Measurements from ENCODE around the gene GCC1.
"Not testable (repeated sequence)": the region's sequence is repeated elsewhere in the genome, so short reads cannot be mapped to it uniquely, and the experiment has no call there.

GCC1 gene

DNA sequence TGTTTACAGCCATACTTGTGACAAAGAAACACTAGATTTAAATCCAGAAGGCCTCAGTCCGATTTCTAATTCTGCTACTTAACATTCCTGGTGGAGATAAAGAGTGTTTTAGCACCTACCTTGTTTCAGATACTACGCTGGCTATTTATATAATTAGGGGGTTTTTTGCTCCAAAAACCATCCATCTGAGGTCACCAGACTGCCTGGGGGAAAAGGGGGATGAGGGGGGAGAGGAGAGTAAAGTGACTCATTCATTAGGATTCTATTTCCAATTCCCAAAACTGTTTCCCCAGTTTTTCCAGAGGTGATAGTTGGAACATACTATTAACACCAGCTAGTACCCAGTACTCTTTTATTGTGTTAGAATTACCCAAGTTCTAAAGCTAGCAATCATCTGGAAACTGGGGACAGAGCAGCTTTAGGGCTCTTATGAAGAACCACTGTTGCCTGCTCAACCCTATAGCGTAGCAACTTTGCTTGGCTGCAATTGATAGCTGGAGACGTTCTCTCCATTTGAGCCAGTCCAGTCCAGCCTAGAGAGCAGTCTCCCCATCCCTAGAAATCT lies 6.6 kb downstream of the GCC1 start:
- Histone ChIP-seq H3K9me3 (ENCODE audit: control insufficient read depth in 2 of 2, low read length in 2 of 2) (no peaks in the 10 kb centered on the region), H3K27me3 (ENCODE audit: control insufficient read depth in 2 of 2, insufficient read depth in 2 of 2, low read length in 2 of 2) (no peaks in the 10 kb centered on the region), H3K9ac (ENCODE audit: low read depth in 1 of 2, low read length in 2 of 2) (no peak overlapping the region), H3K4me3 (ENCODE audit: low read length in 2 of 2) (no peak overlapping the region), H3K4me1 (ENCODE audit: control insufficient read depth in 2 of 2, insufficient read depth in 2 of 2, low read length in 2 of 2) (peaks cover 3 to 15% of the 10 kb centered on the region in 2 donors), H3K36me3 (ENCODE audit: control insufficient read depth in 2 of 2, insufficient read depth in 2 of 2, low read length in 2 of 2) (peaks cover 29 to 43% of the 10 kb centered on the region in 2 donors), H3K27ac (ENCODE audit: low read depth in 2 of 2, low read length in 2 of 2) (no peak overlapping the region)

- Histone ChIP-seq H3K27ac (ENCODE audit: low read depth in 2 of 2, low read length in 2 of 2) (no peak overlapping the region), H3K9me3 (ENCODE audit: control insufficient read depth in 2 of 2, low read length in 2 of 2) (no peaks in the 10 kb centered on the region), H3K9ac (ENCODE audit: low read depth in 1 of 2, low read length in 2 of 2) (no peak overlapping the region), H3K4me1 (ENCODE audit: control insufficient read depth in 2 of 2, insufficient read depth in 2 of 2, low read length in 2 of 2) (peaks cover 0 to 9% of the 10 kb centered on the region in 2 donors), H3K36me3 (ENCODE audit: control insufficient read depth in 2 of 2, insufficient read depth in 2 of 2, low read length in 2 of 2) (peaks cover 26 to 39% of the 10 kb centered on the region in 2 donors), H3K4me3 (ENCODE audit: low read length in 2 of 2) (no peak overlapping the region), H3K27me3 (ENCODE audit: control insufficient read depth in 2 of 2, insufficient read depth in 2 of 2, low read length in 2 of 2) (no peaks in the 10 kb centered on the region)
Observed at GRCh38 chr7:127578036-127578684, 7.2 kb downstream of the GCC1 start.

GRCh38 chr7:127571741-127572505 lies 13.5 kb downstream of the GCC1 start:
- Histone ChIP-seq H3K27me3 (ENCODE audit: control insufficient read depth in 2 of 2, insufficient read depth in 2 of 2, low read length in 2 of 2) (no peaks in the 10 kb centered on the region), H3K36me3 (ENCODE audit: control insufficient read depth in 2 of 2, insufficient read depth in 2 of 2, low read length in 2 of 2) (no peaks in the 10 kb centered on the region), H3K4me1 (ENCODE audit: control insufficient read depth in 2 of 2, insufficient read depth in 2 of 2, low read length in 2 of 2) (no peaks in the 10 kb centered on the region), H3K9ac (ENCODE audit: low read depth in 1 of 2, low read length in 2 of 2) (no peak overlapping the region), H3K9me3 (ENCODE audit: control insufficient read depth in 2 of 2, low read length in 2 of 2) (no peaks in the 10 kb centered on the region), H3K4me3 (ENCODE audit: low read length in 2 of 2) (no peak overlapping the region), H3K27ac (ENCODE audit: low read depth in 2 of 2, low read length in 2 of 2) (no peak overlapping the region)

DNA sequence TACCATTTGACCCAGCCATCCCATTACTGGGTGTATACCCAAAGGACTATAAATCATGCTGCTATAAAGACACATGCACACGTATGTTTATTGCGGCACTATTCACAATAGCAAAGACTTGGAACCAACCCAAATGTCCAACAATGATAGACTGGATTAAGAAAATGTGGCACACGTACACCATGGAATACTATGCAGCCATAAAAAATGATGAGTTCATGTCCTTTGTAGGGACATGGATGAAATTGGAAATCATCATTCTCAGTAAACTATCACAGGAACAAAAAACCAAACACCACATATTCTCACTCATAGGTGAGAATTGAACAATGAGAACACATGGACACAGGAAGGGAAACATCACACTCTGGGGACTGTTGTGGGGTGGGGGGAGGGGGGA lies 17.4 kb downstream of the GCC1 start:
- H3K9ac ChIP-seq (ENCODE audit: low read depth in 1 of 2, low read length in 2 of 2); H3K4me3 ChIP-seq (ENCODE audit: low read length in 2 of 2); H3K9me3 ChIP-seq (ENCODE audit: control insufficient read depth in 2 of 2, low read length in 2 of 2); H3K27me3 ChIP-seq (ENCODE audit: control insufficient read depth in 2 of 2, insufficient read depth in 2 of 2, low read length in 2 of 2); H3K36me3 ChIP-seq (ENCODE audit: control insufficient read depth in 2 of 2, insufficient read depth in 2 of 2, low read length in 2 of 2); H3K27ac ChIP-seq (ENCODE audit: low read depth in 2 of 2, low read length in 2 of 2); H3K4me1 ChIP-seq (ENCODE audit: control insufficient read depth in 2 of 2, insufficient read depth in 2 of 2, low read length in 2 of 2): not testable (repeated sequence)

GRCh38 chr7:127566242-127566641 lies 19.2 kb downstream of the GCC1 start:
- H3K9ac ChIP-seq (ENCODE audit: low read depth in 1 of 2, low read length in 2 of 2), result no peak overlapping the region
- no peaks in the 10 kb centered on the region for H3K9me3 ChIP-seq (ENCODE audit: control insufficient read depth in 2 of 2, low read length in 2 of 2)
- H3K27ac ChIP-seq (ENCODE audit: low read depth in 2 of 2, low read length in 2 of 2), result no peak overlapping the region
- H3K27me3 ChIP-seq (ENCODE audit: control insufficient read depth in 2 of 2, insufficient read depth in 2 of 2, low read length in 2 of 2), result no peaks in the 10 kb centered on the region
- H3K4me3 ChIP-seq (ENCODE audit: low read length in 2 of 2), result no peak overlapping the region
- H3K4me1 ChIP-seq (ENCODE audit: control insufficient read depth in 2 of 2, insufficient read depth in 2 of 2, low read length in 2 of 2), result no peaks in the 10 kb centered on the region
- no peaks in the 10 kb centered on the region for H3K36me3 ChIP-seq (ENCODE audit: control insufficient read depth in 2 of 2, insufficient read depth in 2 of 2, low read length in 2 of 2)

DNA sequence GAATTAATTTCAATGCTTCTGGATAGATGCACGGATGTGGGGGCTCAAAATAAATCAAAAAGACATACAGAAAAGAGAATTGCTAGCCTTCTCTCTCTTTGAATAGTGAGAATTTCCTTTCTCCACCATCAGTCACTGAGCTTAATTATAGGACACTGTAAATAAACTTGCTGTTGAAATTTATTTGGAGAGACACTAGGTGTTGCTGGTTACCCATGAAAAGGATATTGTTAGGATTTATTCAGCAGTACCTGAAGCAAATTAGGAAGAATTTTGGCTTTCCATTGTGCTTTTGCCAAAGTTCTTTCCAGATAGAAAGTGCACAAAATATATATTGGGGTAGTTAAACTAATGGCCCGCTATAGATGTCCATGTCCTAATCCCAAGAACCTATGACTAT lies 27.6 kb downstream of the GCC1 start:
- Histone ChIP-seq H3K27ac (ENCODE audit: low read depth in 2 of 2, low read length in 2 of 2) (no peak overlapping the region), H3K9ac (ENCODE audit: low read depth in 1 of 2, low read length in 2 of 2) (no peak overlapping the region), H3K4me1 (ENCODE audit: control insufficient read depth in 2 of 2, insufficient read depth in 2 of 2, low read length in 2 of 2) (no peaks in the 10 kb centered on the region), H3K4me3 (ENCODE audit: low read length in 2 of 2) (no peak overlapping the region), H3K36me3 (ENCODE audit: control insufficient read depth in 2 of 2, insufficient read depth in 2 of 2, low read length in 2 of 2) (no peaks in the 10 kb centered on the region), H3K9me3 (ENCODE audit: control insufficient read depth in 2 of 2, low read length in 2 of 2) (no peaks in the 10 kb centered on the region), H3K27me3 (ENCODE audit: control insufficient read depth in 2 of 2, insufficient read depth in 2 of 2, low read length in 2 of 2) (no peaks in the 10 kb centered on the region)

DNA sequence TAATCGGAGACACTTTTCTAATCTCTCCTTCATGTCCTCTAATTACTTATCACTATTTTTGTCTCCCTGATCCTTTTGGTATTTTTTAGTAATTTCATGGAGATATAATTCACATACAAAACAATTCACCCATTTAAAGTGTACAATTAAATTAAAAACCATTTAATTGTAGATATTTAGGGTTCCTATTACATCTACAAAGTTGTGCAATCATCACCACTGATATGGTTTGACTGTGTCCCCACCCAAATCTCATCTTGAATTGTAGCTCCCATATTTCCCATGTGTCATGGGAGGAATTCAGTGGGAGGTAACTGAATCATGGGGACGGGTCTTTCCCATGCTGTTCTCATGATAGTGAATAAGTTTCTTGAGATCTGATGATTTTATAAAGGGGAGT lies 29.0 kb downstream of the GCC1 start:
- Histone ChIP-seq H3K4me3 (ENCODE audit: low read length in 2 of 2) (no peak overlapping the region), H3K27me3 (ENCODE audit: control insufficient read depth in 2 of 2, insufficient read depth in 2 of 2, low read length in 2 of 2) (no peaks in the 10 kb centered on the region), H3K27ac (ENCODE audit: low read depth in 2 of 2, low read length in 2 of 2) (no peak overlapping the region), H3K9ac (ENCODE audit: low read depth in 1 of 2, low read length in 2 of 2) (no peak overlapping the region), H3K9me3 (ENCODE audit: control insufficient read depth in 2 of 2, low read length in 2 of 2) (no peaks in the 10 kb centered on the region), H3K36me3 (ENCODE audit: control insufficient read depth in 2 of 2, insufficient read depth in 2 of 2, low read length in 2 of 2) (no peaks in the 10 kb centered on the region), H3K4me1 (ENCODE audit: control insufficient read depth in 2 of 2, insufficient read depth in 2 of 2, low read length in 2 of 2) (no peaks in the 10 kb centered on the region)

GRCh38 chr7:127551941-127552340 lies 33.5 kb downstream of the GCC1 start:
- Histone ChIP-seq H3K27me3 (ENCODE audit: control insufficient read depth in 2 of 2, insufficient read depth in 2 of 2, low read length in 2 of 2) (no peaks in the 10 kb centered on the region), H3K4me3 (ENCODE audit: low read length in 2 of 2) (no peak overlapping the region), H3K4me1 (ENCODE audit: control insufficient read depth in 2 of 2, insufficient read depth in 2 of 2, low read length in 2 of 2) (no peaks in the 10 kb centered on the region), H3K27ac (ENCODE audit: low read depth in 2 of 2, low read length in 2 of 2) (no peak overlapping the region), H3K9me3 (ENCODE audit: control insufficient read depth in 2 of 2, low read length in 2 of 2) (no peaks in the 10 kb centered on the region), H3K36me3 (ENCODE audit: control insufficient read depth in 2 of 2, insufficient read depth in 2 of 2, low read length in 2 of 2) (no peaks in the 10 kb centered on the region), H3K9ac (ENCODE audit: low read depth in 1 of 2, low read length in 2 of 2) (no peak overlapping the region)

GRCh38 chr7:127550247-127550646 lies 35.1 kb downstream of the GCC1 start:
- no peak overlapping the region for H3K9ac ChIP-seq (ENCODE audit: low read depth in 1 of 2, low read length in 2 of 2)
- no peaks in the 10 kb centered on the region for H3K9me3 ChIP-seq (ENCODE audit: control insufficient read depth in 2 of 2, low read length in 2 of 2)
- H3K27ac ChIP-seq (ENCODE audit: low read depth in 2 of 2, low read length in 2 of 2), result no peak overlapping the region
- H3K4me1 ChIP-seq (ENCODE audit: control insufficient read depth in 2 of 2, insufficient read depth in 2 of 2, low read length in 2 of 2), result no peaks in the 10 kb centered on the region
- no peak overlapping the region for H3K4me3 ChIP-seq (ENCODE audit: low read length in 2 of 2)
- H3K36me3 ChIP-seq (ENCODE audit: control insufficient read depth in 2 of 2, insufficient read depth in 2 of 2, low read length in 2 of 2), result no peaks in the 10 kb centered on the region
- H3K27me3 ChIP-seq (ENCODE audit: control insufficient read depth in 2 of 2, insufficient read depth in 2 of 2, low read length in 2 of 2), result no peaks in the 10 kb centered on the region

DNA sequence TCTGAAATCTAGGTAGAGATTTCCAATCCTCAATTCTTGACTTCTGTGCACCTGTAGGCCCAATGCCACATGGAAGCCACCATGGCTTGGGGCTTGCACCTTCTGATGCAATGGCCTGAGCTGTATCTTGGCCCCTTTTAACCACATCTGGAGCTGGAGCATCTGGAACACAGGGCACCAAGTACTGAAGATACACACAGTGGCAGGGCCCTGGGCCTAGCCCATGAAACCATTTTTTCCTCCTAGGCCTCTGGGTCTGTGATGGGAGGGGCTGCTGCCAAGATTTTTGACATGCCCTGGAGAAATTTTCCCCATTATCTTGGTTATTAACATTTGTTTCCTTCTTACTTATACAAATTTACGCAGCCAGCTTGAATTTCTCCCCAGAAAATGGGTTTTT lies 39.1 kb downstream of the GCC1 start:
- Histone ChIP-seq H3K27ac (ENCODE audit: low read depth in 2 of 2, low read length in 2 of 2) (no peak overlapping the region), H3K4me3 (ENCODE audit: low read length in 2 of 2) (no peak overlapping the region), H3K36me3 (ENCODE audit: control insufficient read depth in 2 of 2, insufficient read depth in 2 of 2, low read length in 2 of 2) (no peaks in the 10 kb centered on the region), H3K4me1 (ENCODE audit: control insufficient read depth in 2 of 2, insufficient read depth in 2 of 2, low read length in 2 of 2) (no peaks in the 10 kb centered on the region), H3K9ac (ENCODE audit: low read depth in 1 of 2, low read length in 2 of 2) (no peak overlapping the region), H3K9me3 (ENCODE audit: control insufficient read depth in 2 of 2, low read length in 2 of 2) (no peaks in the 10 kb centered on the region), H3K27me3 (ENCODE audit: control insufficient read depth in 2 of 2, insufficient read depth in 2 of 2, low read length in 2 of 2) (no peaks in the 10 kb centered on the region)

All from mucosa of rectum (tissue), 2 donors.